RWPE1 (cell line): ENCODE data around the gene OXCT1.
A peak's percentile ranks its signal among the peaks of the same experiment; 100 is the strongest.

Experiments
- CTCF ChIA-PET: fragments of 350-600 bp; sonication (Branson Sonifier 250); formaldehyde crosslinking; extraction: SDS; loops from one replicate; lab custom pipeline; 2021; lab: Yijun Ruan, JAX
- POLR2A ChIA-PET: fragments of 400-600 bp; formaldehyde crosslinking; extraction: SDS; loops from one replicate; lab custom pipeline; 2020; ENCODE audit warnings: antibody characterized with exemption; ENCODE audit not compliant: low non-redundant PET; lab: Yijun Ruan, JAX
- DNase-seq: peaks from one replicate; pipeline ENCODE4 v3.0.0; 2012; ENCODE audit warnings: low spot score
- H3K27ac ChIP-seq: fragments of 450-650 bp; 2 replicates; pipeline ENCODE4 v1.5.1; 2017
- CTCF ChIP-seq: fragments of 450-650 bp; conservative IDR thresholded peaks from 2 replicates; pipeline ENCODE4 v1.5.1; 2017; ENCODE audit warnings: low read depth, mild to moderate bottlenecking

The OXCT1 gene

GRCh38 chr5:41876678-41877077 lies 6.5 kb upstream of the OXCT1 start:
- H3K27ac ChIP-seq = no peak overlapping the region
- POLR2A ChIA-PET = no interaction called here
- CTCF ChIA-PET = interaction anchor here (0.6 kb wide), 1 partner anchor 642 kb away, joined by 3 read pairs; no protein-coding TSS in a partner anchor
- no peak for DNase-seq
- no peak for TF ChIP-seq CTCF

GRCh38 chr5:41875121-41875520 lies 4.9 kb upstream of the OXCT1 start:
- no peak for DNase-seq
- TF ChIP-seq CTCF = no peak
- ChIA-PET CTCF (no interaction called here), POLR2A (no interaction called here)
- H3K27ac ChIP-seq = no peak overlapping the region

GRCh38 chr5:41874512-41875060 lies 4.4 kb upstream of the OXCT1 start:
- H3K27ac ChIP-seq = no peak overlapping the region
- no peak for DNase-seq
- CTCF ChIA-PET = no interaction called here
- TF ChIP-seq CTCF = no peak
- POLR2A ChIA-PET = no interaction called here

GRCh38 chr5:41871852-41872251 lies 1.6 kb upstream of the OXCT1 start:
- ChIA-PET POLR2A (interaction anchor here (1.5 kb wide), 1 partner anchor 32 kb away, joined by 3 read pairs; the partner anchor contains the start of gene RIMOC1), CTCF (no interaction called here)
- DNase-seq = no peak
- no peak for TF ChIP-seq CTCF
- H3K27ac ChIP-seq = no peak overlapping the region

- ChIA-PET CTCF (no interaction called here), POLR2A (interaction anchor here (0.6 to 1.1 kb wide), 2 partner anchors 33 to 902 kb away, joined by 3 to 5 read pairs; partner anchors contain the start of gene RIMOC1)
- TF ChIP-seq CTCF = no peak
- peak overlapping the region; percentile 94 for H3K27ac ChIP-seq
- no peak for DNase-seq
Observed at GRCh38 chr5:41870627-41871048, 413 bp upstream of the OXCT1 start.

- CTCF ChIA-PET = interaction anchor here (0.6 to 1.2 kb wide), 4 partner anchors 13 to 759 kb away, joined by 3 to 4 read pairs (median 3); partner anchors contain the start of gene FBXO4
- POLR2A ChIA-PET = no interaction called here
- no peak for TF ChIP-seq CTCF
- H3K27ac ChIP-seq = peak overlapping the region; percentile 94
- peak; percentile 49 for DNase-seq
Observed at GRCh38 chr5:41869151-41869723, 988 bp downstream of the OXCT1 start.
